GM12873 (cell line): ENCODE data around the gene CD44.

Source experiments
- TF ChIP-seq, protein P1 (sequence below): IDR thresholded peaks from 2 replicates; pipeline ENCODE4 v1.5.1; 2012; ENCODE audit warnings: low read depth, mild to moderate bottlenecking, moderate library complexity, low read length, control low read depth; ENCODE audit not compliant: insufficient read depth; ENCODE audit errors: missing control alignments

Gene CD44

DNA sequence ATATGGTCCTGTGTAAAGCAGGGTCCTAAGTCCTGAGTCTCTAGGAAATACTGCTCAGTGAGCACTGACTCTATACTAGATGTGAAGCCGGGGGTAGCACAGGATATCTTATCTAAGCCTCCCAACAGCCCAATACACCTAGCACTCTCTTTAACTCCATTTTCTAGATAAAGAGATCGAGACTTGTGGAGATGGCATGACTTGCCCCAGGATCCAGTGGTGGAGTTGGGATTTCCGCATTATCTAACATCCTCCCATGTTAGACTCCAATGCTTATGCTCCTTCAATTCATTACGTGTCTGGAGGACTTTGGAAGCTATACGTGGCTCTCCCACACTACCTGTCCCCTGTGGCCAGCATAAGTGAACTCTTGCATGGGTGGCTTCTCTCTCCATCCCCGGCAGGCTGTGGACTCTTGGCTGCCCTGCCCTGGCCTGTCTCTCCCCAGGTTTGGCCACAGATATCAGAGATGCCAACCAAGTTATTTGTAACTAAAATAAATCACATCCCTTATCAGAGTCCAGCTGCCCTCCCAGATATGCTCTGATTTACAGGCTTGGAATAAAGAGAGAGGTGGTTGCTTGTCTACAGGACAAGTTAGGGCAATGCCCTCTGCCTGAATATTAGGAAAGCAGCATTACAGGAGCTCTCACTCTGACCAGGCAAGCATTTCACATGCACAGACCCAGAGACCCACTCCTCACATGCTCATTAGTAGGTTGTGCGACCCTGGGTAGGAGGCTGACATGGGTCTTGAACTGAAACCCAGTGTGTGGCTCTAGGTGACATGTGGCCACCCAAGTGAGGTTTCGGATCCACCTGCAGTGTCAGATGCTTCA is 4.5 kb downstream of the CD44 start:
- TF ChIP-seq, protein P1, sequence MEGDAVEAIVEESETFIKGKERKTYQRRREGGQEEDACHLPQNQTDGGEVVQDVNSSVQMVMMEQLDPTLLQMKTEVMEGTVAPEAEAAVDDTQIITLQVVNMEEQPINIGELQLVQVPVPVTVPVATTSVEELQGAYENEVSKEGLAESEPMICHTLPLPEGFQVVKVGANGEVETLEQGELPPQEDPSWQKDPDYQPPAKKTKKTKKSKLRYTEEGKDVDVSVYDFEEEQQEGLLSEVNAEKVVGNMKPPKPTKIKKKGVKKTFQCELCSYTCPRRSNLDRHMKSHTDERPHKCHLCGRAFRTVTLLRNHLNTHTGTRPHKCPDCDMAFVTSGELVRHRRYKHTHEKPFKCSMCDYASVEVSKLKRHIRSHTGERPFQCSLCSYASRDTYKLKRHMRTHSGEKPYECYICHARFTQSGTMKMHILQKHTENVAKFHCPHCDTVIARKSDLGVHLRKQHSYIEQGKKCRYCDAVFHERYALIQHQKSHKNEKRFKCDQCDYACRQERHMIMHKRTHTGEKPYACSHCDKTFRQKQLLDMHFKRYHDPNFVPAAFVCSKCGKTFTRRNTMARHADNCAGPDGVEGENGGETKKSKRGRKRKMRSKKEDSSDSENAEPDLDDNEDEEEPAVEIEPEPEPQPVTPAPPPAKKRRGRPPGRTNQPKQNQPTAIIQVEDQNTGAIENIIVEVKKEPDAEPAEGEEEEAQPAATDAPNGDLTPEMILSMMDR, result no peak

GRCh38 chr11:35144136-35144741 is 5.3 kb downstream of the CD44 start:
- TF ChIP-seq, protein P1, result no peak

- TF ChIP-seq, protein P1, result no peak
Observed at GRCh38 chr11:35144806-35145205, 5.8 kb downstream of the CD44 start.

GRCh38 chr11:35145271-35145670 is 6.3 kb downstream of the CD44 start:
- TF ChIP-seq, protein P1, result peak; percentile 34

GRCh38 chr11:35146074-35146521 is 7.1 kb downstream of the CD44 start:
- TF ChIP-seq, protein P1, result no peak

GRCh38 chr11:35146711-35147110 is 7.7 kb downstream of the CD44 start:
- TF ChIP-seq, protein P1, result no peak

DNA sequence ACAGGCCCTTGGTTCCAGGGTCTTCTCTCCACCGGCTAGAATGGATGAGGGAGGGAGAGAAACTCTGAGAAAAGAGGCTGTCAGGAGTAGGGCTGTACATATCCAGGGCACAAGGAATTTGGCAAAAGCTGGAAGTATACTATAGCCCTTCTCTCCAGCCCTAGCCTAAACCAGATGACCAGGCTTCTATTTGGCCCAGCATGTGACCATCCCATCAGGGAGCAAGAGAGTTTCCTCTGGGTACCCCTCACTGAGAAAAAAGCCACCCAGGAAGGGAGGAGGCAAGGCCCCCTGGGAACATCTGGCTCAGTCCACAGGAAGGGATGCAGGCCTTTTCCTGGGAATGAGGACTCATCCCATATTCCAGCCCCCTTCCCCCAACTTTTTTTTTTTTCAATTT is 8.3 kb downstream of the CD44 start:
- TF ChIP-seq, protein P1, result no peak
